Activated CD4-positive, alpha-beta T cell treated with anti-CD3 and anti-CD28 coated beads, Interleukin-2, amount 50 U/mL, for 48 hours (primary cell): ENCODE data around the gene NUPR1.
"Not testable (repeated sequence)": the region's sequence is repeated elsewhere in the genome, so short reads cannot be mapped to it uniquely, and the experiment has no call there.

Experiments used
- DNase-seq, 2 experiments: peaks; one replicate each; pipeline ENCODE4 v3.0.0-alpha.2; 2020

The NUPR1 gene

DNA sequence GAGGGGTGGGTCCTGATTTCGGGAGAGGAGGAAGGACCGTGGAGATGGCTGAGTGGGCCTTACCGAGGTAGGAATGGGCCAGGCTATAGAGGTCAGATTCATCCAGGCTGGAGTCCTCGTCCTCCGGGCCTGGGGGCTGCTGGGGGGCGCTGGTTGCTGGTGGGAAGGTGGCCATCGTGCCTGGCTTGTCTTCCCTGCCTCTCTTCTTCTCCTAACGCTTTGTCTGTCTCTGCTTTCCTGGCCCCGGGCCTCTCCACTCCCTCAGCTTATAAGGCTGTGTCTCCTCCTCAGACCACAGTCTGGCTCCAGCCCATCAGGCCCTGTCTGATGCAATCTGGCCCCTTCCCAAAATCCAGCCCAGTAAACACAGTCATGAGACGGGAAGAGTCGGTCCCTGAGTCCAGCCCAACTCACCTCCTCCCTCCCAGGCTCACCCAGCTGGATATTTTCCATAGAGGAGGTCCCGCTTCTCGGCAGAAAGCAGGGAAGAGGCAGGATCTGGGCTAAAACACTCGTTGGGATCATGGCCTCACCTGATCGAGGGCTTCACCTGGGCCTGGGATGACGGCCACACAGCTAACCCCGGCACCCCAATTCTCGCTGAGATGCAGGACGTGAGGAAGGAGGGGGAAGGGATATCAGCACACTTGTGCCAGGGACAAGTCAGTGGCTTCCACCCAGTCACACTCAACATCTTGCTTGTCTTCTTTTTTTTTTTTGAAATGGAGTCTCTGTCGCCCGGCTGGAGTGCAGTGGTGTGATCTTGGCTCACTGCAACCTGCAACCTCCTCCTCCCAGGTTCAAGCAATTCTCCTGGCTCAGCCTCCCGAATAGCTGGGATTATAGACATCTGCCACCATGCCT lies at the start of gene NUPR1:
Gene NUPR1 (minus strand): TSS at position 242 of the 864 bp plus-strand sequence. CDS start 67 bp downstream, at position 175.
- no peak for DNase-seq

DNA sequence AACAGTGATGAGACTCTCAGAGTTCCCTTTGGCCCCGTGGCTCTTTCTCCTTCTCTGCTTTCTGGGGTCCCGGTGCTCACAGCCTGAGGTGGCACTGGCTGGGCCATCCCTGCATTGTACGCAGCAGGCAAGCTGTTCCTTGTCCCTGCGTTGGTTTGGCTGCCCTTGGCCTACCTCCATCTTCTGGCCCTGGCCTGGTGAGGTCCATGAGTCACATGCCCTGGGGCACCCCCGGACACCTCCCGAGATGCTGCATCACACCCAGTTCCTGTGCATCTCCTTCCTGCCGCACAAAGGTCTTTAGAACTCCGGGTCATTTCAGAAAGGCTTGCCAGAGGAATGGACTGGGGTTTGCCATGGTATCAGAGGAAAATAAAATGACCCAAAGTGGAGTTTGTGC lies 48.6 kb upstream of the NUPR1 start:
- no peak for DNase-seq

DNA sequence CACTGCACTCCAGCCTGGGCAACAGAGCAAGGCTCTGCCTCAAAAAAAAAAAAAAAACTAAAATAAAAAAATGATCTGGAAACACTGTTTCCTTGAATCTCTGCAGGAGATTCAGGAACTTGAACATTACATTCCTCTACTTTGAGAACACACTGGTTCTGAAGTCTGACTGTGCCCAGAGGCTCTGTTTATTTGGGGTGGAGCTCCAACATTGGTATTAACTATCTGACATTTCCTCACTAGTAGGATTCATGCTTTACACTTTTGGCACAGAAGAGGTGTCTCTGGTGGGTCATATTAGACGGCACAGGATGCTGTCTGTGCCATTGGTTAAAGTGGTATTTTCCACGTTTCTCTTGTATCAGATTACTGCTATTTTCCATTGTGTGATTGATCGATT lies 47.7 kb upstream of the NUPR1 start:
- DNase-seq: no peak

GRCh38 chr16:28585674-28586073 lies 46.9 kb upstream of the NUPR1 start:
- no peak for DNase-seq

- DNase-seq: no peak
These were observed 42.0 kb upstream of the NUPR1 start for GRCh38 chr16:28580726-28581315.

DNA sequence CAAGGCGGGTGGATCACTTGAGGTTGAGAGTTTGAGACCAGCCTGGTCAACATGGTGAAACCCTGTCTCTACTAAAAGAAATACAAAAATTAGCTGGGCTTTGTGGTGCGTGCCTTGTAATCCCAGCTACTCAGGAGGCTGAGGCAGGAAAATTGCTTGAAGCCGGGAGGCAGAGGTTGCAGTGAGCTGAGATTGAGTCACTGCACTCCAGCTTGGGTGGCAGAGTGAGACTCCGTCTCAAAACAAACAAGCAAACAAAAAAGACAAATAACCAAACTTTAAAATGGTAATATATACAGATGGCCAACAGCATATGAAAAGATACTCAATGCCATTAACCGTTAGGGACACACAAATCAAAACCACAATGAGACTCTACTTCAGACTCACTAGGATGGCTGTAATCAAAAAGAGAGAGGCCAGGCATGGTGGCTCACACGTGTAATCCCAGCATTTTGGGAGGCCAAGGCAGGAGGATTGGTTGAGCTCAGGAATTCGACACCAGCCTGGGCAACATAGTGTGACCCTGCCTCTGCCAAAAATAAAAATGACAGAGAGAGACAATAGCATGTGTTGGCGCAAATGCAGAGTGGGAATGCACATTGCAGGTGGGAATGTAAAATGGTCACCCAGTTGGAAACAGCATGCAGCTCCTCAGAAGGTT lies 36.8 kb upstream of the NUPR1 start:
- no peak for DNase-seq

- DNase-seq: no peak
These were observed 36.2 kb upstream of the NUPR1 start for GRCh38 chr16:28574925-28575324.

- no peak for DNase-seq
These were observed 35.3 kb upstream of the NUPR1 start for GRCh38 chr16:28573738-28574718.

DNA sequence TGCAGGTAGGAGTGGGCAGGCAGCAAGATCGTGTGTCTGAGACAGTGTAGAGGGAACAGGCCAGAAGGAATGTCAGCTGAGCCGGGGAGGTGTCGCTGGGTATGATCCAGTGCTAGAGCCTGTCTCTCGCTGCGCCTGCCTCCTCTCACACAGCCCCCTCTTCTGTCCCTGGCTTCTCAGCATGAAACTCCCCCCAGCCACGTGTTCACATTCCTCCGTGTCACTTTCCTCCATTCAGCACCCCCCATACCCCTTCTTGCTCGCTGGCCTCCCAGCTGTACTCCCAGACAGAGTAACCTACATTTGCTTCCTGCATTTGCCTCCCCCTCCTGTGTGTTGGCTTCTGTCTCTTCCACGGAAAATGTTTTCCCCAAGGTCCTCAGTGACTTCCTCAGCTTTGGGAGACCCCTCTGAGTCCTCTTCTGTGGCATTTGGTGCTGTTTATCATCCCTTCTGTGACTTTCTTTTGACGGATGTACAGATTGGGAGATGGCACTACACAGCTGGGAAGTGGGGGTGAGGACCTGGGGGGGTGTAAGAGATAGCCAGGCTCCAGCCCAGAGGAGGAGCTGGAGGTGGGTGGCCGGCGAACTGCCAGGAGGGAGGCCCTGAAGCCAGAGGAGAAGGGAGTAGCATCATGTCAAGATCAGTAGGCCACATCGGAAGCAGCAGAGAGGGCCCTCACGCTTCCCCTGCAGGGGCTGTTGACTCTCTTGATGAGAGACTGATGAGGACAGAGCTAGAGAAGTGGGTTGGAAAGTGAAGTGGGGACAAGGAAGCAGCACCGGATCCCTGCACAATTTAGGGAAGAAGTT lies 34.1 kb upstream of the NUPR1 start:
- no peak for DNase-seq

DNA sequence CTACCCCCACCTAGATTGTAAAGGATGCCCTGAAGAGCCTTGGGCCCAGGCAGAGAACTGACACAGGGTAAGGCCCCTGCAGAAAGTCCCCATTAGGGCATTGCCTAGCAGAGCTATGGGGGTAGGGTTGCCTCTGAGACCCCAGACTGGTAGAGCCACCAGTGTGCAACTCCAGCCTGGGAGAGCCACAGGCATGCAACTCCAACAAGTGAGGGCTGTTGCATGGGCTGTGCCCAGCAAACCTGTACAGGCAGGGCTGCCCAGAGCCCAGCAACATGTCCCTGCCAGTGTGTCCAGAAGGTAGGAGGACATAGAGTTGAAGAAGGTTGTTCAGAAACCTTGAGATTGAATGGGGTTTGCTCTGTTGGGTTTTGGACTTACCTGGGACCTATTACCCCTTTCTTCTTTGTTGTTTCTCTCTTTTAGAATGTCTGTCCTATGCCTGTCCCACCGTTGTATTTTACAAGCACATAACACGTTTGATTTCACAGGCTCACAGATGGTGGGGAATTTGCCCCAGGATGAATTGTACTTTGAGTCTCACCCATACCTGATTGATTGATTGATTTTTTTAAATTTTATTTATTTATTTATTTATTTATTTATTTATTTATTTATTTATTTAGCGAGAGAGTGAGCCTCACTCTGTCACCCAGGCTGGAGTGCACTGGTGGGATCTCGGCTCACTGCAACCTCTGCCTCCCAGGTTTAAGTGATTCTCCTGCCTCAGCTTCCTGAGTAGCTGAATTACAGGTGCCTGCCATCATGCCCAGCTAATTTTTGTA lies 31.4 kb upstream of the NUPR1 start:
- DNase-seq: no peak

DNA sequence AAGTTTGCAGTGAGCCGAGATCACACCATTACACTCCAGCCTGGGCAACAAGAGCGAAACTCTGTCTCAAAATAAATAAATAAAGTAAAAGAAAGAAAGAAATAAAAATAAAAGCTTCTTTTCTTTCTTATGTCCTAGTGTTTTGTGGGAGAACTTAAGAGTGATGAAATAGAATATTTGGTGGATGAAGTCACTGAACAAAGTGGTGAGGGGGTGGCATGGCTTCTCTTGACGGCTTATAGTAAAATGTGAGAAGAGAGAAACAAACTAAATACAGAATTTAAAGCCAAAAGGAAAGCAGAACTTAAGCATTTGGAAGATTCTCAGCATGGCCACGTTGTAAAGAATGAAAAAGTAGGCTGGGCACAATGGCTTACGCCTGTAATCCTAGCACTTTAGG lies 30.2 kb upstream of the NUPR1 start:
- no peak for DNase-seq

- DNase-seq: no peak
These were observed 28.5 kb upstream of the NUPR1 start for GRCh38 chr16:28567292-28567691.

DNA sequence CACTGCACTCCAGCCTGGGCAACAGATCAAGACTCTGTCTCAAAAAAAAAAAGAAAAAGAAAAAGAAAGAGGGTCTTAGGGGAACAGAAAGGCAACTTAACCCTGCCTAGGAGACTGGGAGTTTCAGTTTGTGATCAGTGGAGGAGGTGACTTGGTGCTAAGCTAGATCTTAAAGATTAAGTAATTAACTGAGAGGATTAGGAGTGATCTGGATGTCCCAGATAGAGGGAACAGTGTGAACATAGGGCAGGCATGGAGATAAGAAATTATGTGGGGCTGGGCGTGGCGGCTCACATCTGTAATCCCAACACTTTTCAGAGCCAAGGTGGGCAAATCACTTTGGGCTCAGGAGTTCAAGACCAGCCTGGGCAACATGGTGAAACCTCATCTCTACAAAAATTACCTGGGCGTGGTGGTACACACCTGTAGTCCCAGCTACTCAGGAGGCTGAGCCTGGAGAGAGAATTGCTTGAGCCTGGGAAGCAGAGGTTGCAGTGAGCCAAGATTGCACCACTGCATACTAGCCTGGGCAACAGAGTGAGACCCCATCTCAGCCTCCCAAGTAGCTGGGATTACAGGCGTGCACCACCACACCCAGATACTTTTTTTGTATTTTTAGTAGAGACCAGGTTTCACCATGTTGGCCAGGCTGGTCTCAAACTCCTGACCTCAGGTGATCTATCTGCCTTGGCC lies 27.6 kb upstream of the NUPR1 start:
- not testable (repeated sequence) for DNase-seq

- DNase-seq: no peak
These were observed 24.4 kb upstream of the NUPR1 start for GRCh38 chr16:28563218-28563617.

DNA sequence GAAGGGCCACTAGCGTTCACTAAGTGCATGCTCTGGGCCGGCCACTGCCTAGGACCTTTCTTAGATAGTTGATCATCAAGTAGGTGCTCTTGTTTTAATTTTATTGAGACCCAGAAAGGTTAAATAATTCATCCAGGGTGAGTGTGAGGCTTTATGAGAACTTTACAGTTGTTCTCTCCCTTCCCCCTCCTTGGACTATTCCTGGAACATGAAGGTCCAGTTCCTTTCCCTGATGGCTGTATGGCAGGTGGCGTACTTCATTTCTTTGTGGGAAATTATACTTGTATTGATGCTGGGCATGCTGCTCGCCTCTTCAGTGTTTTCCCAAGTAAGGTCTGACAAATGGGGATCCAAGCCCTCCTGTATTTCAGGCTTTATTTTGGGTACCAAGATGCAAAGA lies 23.4 kb upstream of the NUPR1 start:
- no peak for DNase-seq

- no peak for DNase-seq
These were observed 22.9 kb upstream of the NUPR1 start for GRCh38 chr16:28561557-28562187.

GRCh38 chr16:28558456-28558855 lies 19.7 kb upstream of the NUPR1 start:
- no peak for DNase-seq

DNA sequence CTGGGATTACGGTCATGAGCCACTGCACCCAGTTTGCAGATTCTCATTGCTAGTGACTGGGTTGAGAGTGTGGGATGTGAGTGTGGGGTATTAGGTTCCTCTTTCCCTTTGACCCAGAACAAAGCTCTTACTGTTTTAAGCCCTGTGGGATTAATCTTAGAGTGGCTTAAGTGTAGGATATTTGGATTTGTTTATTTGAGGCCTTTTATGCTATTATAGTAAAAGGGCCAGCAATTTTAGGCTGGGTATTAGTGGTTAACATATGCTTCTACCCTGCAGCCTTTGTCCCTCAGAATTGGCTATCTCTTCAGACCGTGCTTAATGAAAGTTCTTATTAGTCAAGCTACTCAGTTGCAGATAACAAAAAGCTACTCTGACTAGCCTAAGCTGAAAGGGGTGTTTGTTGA lies 18.1 kb upstream of the NUPR1 start:
- no peak for DNase-seq

DNA sequence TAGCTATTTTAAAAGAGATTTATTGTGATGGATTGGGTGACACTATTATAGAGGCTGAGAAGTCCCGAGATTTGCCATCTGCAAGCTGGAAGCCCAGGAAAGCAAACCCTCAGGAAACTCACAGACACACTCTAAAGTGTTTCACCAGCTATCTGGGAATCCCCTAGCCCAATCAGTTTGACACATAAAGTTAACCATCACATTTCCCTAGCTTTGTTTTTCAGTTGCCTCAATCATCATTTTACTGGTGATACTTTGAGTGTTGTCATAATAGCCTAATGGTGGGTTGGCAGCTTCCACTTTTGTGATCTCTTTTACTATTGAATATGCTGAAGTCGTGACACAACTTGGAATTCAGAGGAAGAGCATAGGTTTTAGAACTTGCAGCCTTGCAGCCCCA lies 16.8 kb upstream of the NUPR1 start:
- peak in 1 of 2 experiments; percentile 15 for DNase-seq
